Endothelial cell of umbilical vein (primary cell): Measurements from ENCODE around the gene CADM4. TPM values are rescaled to one million over a fixed set of nuclear protein-coding genes. Genes with fewer than 3 reads are reported as not detected.

Source experiments
- BruUV-seq: library from RNA; stranded (reverse); fragments of 400-500 nt; replicated peaks from 2 replicates; lab custom pipeline; 2021; lab: Mats Ljungman, UMichigan
- CTCF ChIA-PET: fragments of 300-600, 350-600 bp; sonication (Branson Sonifier 250); formaldehyde crosslinking; loops from one replicate; lab custom pipeline; 2021; ENCODE audit warnings: antibody characterized with exemption, inconsistent platforms; lab: Charles Lee
- POLR2A ChIA-PET: fragments of 300-600, 350-600 bp; sonication (Branson Sonifier 250); formaldehyde crosslinking; loops from one replicate; lab custom pipeline; 2021; ENCODE audit warnings: antibody characterized with exemption, inconsistent platforms; lab: Charles Lee
- DNase-seq: peaks from one replicate; pipeline ENCODE4 v3.0.0-alpha.2; 2011; ENCODE audit warnings: low read depth, low spot score
- FAIRE-seq: peaks from 2 replicates; lab custom pipeline; 2011; peaks lifted over from hg19 to GRCh38; lab: Jason Lieb, UNC
- H2AFZ ChIP-seq: 2 replicates; pipeline ENCODE4 v1.6.0; 2012; ENCODE audit warnings: low read depth, low read length, control low read depth, inconsistent platforms
- H3K27ac ChIP-seq: 2 replicates; pipeline ENCODE4 v1.5.1; 2011; ENCODE audit warnings: low read depth, mild to moderate bottlenecking, control low read depth, low read length, moderate library complexity; ENCODE audit not compliant: insufficient read depth
- H3K27me3 ChIP-seq, 2 experiments: 2 replicates each; pipeline versions ENCODE4 v1.6.0 to v1.6.1; 2011; ENCODE audit warnings: low read length in 2 of 2, mixed read lengths in 1 of 2; ENCODE audit not compliant: control insufficient read depth in 2 of 2, insufficient read depth in 2 of 2
- H3K36me3 ChIP-seq, 2 experiments: 2 replicates in 1 of 2; 3 replicates in 1 of 2; pipeline ENCODE4 v1.5.1; 2011; ENCODE audit warnings: low read length in 2 of 2, mild to moderate bottlenecking in 1 of 2, moderate library complexity in 1 of 2; ENCODE audit not compliant: control insufficient read depth in 2 of 2, insufficient read depth in 2 of 2; ENCODE audit errors: extremely low read depth in 1 of 2
- H3K4me1 ChIP-seq: 3 replicates; pipeline ENCODE4 v1.5.1; 2011; ENCODE audit warnings: mild to moderate bottlenecking, low read length; ENCODE audit not compliant: control insufficient read depth, insufficient read depth; ENCODE audit errors: extremely low read depth
- H3K4me2 ChIP-seq: 2 replicates; pipeline ENCODE4 v1.6.1; 2011; ENCODE audit warnings: low read length, control low read depth, mixed read lengths; ENCODE audit not compliant: insufficient read depth
- H3K4me3 ChIP-seq, 3 experiments: fragments of 200-600 bp in 1 of 3; sonication (generic), shearing (Covaris generic) in 1 of 3; replicated peaks in 1 of 3; 2 replicates each; pipeline ENCODE4 v1.5.1; 2011 to 2016; ENCODE audit warnings: control low read depth in 3 of 3, low read length in 3 of 3, mild to moderate bottlenecking in 2 of 3, inconsistent platforms in 1 of 3, low read depth in 1 of 3, moderate library complexity in 1 of 3; ENCODE audit not compliant: insufficient read depth in 1 of 3
- H3K79me2 ChIP-seq: 2 replicates; pipeline ENCODE4 v1.6.0; 2012; ENCODE audit warnings: low read length, inconsistent platforms; ENCODE audit not compliant: control insufficient read depth, insufficient read depth
- H3K9ac ChIP-seq: replicated peaks from 2 replicates; pipeline ENCODE3; 2011; ENCODE audit warnings: low read length, control low read depth; ENCODE audit not compliant: insufficient read depth; ENCODE audit errors: extremely low read depth
- H3K9me1 ChIP-seq: replicated peaks from 3 replicates; pipeline ENCODE4 v1.6.0; 2011; ENCODE audit warnings: mild to moderate bottlenecking, low read length; ENCODE audit not compliant: control insufficient read depth, insufficient read depth; ENCODE audit errors: extremely low read depth
- H3K9me3 ChIP-seq: replicated peaks from 2 replicates; pipeline ENCODE4 v1.5.1; 2012; ENCODE audit warnings: low read length, inconsistent platforms; ENCODE audit not compliant: control insufficient read depth, insufficient read depth
- H4K20me1 ChIP-seq: replicated peaks from 2 replicates; pipeline ENCODE3; 2011; ENCODE audit warnings: mild to moderate bottlenecking, low read length; ENCODE audit not compliant: control insufficient read depth, insufficient read depth; ENCODE audit errors: extremely low read depth
- CTCF ChIP-seq, 2 donors: IDR thresholded peaks; 1 replicate in 1 of 2; 2 replicates in 1 of 2; pipeline ENCODE4 v1.5.1; 2011; ENCODE audit warnings: low read length in 2 of 2, mild to moderate bottlenecking in 2 of 2, moderate library complexity in 2 of 2, control low read depth in 1 of 2, inconsistent platforms in 1 of 2, low read depth in 1 of 2; ENCODE audit not compliant: insufficient read depth in 1 of 2; ENCODE audit errors: extremely low read depth in 1 of 2
- EZH2 ChIP-seq: IDR thresholded peaks from 2 replicates; pipeline ENCODE4 v1.6.1; 2012; ENCODE audit warnings: borderline replicate concordance, low read depth, mild to moderate bottlenecking, moderate library complexity, low read length, inconsistent platforms; ENCODE audit not compliant: severe bottlenecking
- FOS ChIP-seq: IDR thresholded peaks from 2 replicates; pipeline ENCODE4 v1.6.1; 2011; ENCODE audit warnings: mild to moderate bottlenecking, low read length, moderate library complexity, borderline replicate concordance; ENCODE audit not compliant: insufficient read depth
- GATA2 ChIP-seq: IDR thresholded peaks from 2 replicates; pipeline ENCODE4 v1.7.0; 2011; ENCODE audit warnings: low read depth, mild to moderate bottlenecking, moderate library complexity, mixed read lengths, low read length; ENCODE audit not compliant: insufficient read length, insufficient read depth
- JUN ChIP-seq: IDR thresholded peaks from 2 replicates; pipeline ENCODE4 v1.6.1; 2011; ENCODE audit warnings: borderline replicate concordance, low read depth; ENCODE audit not compliant: insufficient read length, insufficient read depth
- MAX ChIP-seq: IDR thresholded peaks from 2 replicates; pipeline ENCODE4 v1.6.1; 2011; ENCODE audit not compliant: insufficient read depth, insufficient read length
- MYC ChIP-seq: IDR thresholded peaks from one replicate; pipeline ENCODE4 v1.6.1; 2011; ENCODE audit warnings: mild to moderate bottlenecking, low read depth, low read length
- POLR2A ChIP-seq: IDR thresholded peaks from 2 replicates; pipeline ENCODE4 v1.6.1; 2012; ENCODE audit warnings: low read depth, mild to moderate bottlenecking, control low read depth, low read length
- POLR2AphosphoS5 ChIP-seq: IDR thresholded peaks from 2 replicates; pipeline ENCODE4 v1.6.1; 2012; ENCODE audit warnings: low read depth, mild to moderate bottlenecking, control low read depth, low read length, moderate library complexity; ENCODE audit not compliant: insufficient read depth
- dilution Hi-C: fragments of 300-500 bp; cut with MboI; formaldehyde crosslinking; loops from one replicate; pipeline ENCODE4 v1.15.0; 2019; ENCODE audit warnings: low sequenced_read_pairs; ENCODE audit not compliant: extremely low pct_ligation_motif_present
- intact Hi-C: fragments of 100-400 bp; cut with micrococcal nuclease; formaldehyde crosslinking; loops from one replicate; pipeline ENCODE4 v1.10.0; 2022
- polyA plus RNA-seq, 4 experiments: library from polyadenylated mRNA; depleted of rRNA in 3 of 4; stranded (reverse) in 3 of 4; unstranded in 1 of 4; fragments of >200 nt; gene quantifications; 2 replicates each; pipeline versions ENCODE4 v1.2.1 to v1.2.3, GENCODE V29; 2011 to 2012; ENCODE audit warnings: missing spikeins in 1 of 4
- total RNA-seq: library from RNA; stranded (reverse); gene quantifications from 2 replicates; pipeline ENCODE4 v1.2.3, GENCODE V29; 2021

CADM4 gene
- total and polyA plus RNA-seq, 2 donors (not counting 3 experiments of a cell fraction or from before 2014, with no cell fraction given), result 5.0 to 7.5 TPM

- no peak overlapping the region for H3K4me2 ChIP-seq
- no peak overlapping the region for H3K4me3 ChIP-seq
- peaks cover 0 to 5% of the 10 kb centered on the region in 2 experiments for H3K27me3 ChIP-seq
- POLR2A ChIA-PET, result interaction anchor here (0.6 to 0.7 kb wide), 2 partner anchors 103 to 961 kb away, joined by 3 to 7 read pairs; no protein-coding TSS in a partner anchor
- FAIRE-seq (no peak), DNase-seq (no peak)
- dilution Hi-C loops, result no loop called here
- no peaks in the 10 kb centered on the region for H3K79me2 ChIP-seq
- no peaks in the 10 kb centered on the region for H4K20me1 ChIP-seq
- no peaks in the 10 kb centered on the region for H3K36me3 ChIP-seq
- no peak overlapping the region for H2AFZ ChIP-seq
- H3K9me3 ChIP-seq, result no peaks in the 10 kb centered on the region
- no TSS peak for BruUV-seq
- no peak overlapping the region for H3K9ac ChIP-seq
- no peak overlapping the region for H3K27ac ChIP-seq
- H3K4me1 ChIP-seq, result no peaks in the 10 kb centered on the region
- TF ChIP-seq POLR2A (no peak), JUN (no peak), EZH2 (no peak), FOS (no peak), MAX (no peak), CTCF (IDR thresholded peaks at IDR 0.05; ENCODE audit: extremely low read depth in 1 of 2, insufficient read depth in 1 of 2, low read depth in 1 of 2, low read length in 2 of 2) (no peak), POLR2AphosphoS5 (no peak), MYC (no peak), GATA2 (no peak)
- H3K9me1 ChIP-seq, result no peaks in the 10 kb centered on the region
- CTCF ChIA-PET, result interaction anchor here (0.6 to 1.6 kb wide), 7 partner anchors 10 to 127 kb away, joined by 3 to 8 read pairs (median 3); partner anchors contain the start of gene PLAUR
- intact Hi-C loops, result no loop called here
These were observed 48.0 kb upstream of the CADM4 start for GRCh38 chr19:43687660-43687997.
